ENCODE results near the gene FAM234A. TPM values are rescaled to one million over a fixed set of nuclear protein-coding genes. Genes with fewer than 3 reads are reported as not detected.

Gene FAM234A
- total and polyA plus RNA-seq, 2 donors (not counting 3 experiments of a cell fraction or from before 2014, with no cell fraction given), result 70.4 to 89.4 TPM

DNA sequence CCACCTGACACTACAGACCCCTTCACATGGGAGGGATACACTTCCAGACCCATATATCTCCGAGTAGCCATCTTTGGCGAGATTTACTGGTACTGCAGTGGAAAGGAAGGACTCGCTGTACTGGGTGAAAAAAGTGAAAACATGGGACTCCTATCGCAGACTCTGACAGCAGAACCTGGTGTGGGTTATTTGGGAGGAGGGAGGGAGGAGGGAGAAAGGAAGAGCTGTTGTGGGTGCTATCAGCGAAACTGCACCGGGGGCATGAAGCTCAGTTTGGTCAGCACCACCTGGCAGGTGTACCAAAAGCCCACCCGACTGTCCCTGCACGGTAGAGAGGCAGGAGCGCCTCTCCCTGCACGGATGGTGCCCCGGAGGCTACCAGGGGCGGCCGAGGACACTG lies 49.4 kb upstream of the FAM234A start:
- Histone ChIP-seq H3K4me3 (replicated peaks in 1 of 3; ENCODE audit: insufficient read depth in 1 of 3, low read depth in 1 of 3, low read length in 3 of 3) (no peak overlapping the region), H3K9ac (replicated peaks; ENCODE audit: extremely low read depth, insufficient read depth, low read length) (no peak overlapping the region), H3K4me1 (ENCODE audit: control insufficient read depth, extremely low read depth, insufficient read depth, low read length) (peaks cover 5% of the 10 kb centered on the region), H3K9me3 (replicated peaks; ENCODE audit: control insufficient read depth, insufficient read depth, low read length) (no peaks in the 10 kb centered on the region), H3K27ac (ENCODE audit: insufficient read depth, low read depth, low read length) (no peak overlapping the region), H3K4me2 (ENCODE audit: insufficient read depth, low read length) (no peak overlapping the region), H2AFZ (ENCODE audit: low read depth, low read length) (no peak overlapping the region), H3K9me1 (replicated peaks; ENCODE audit: control insufficient read depth, extremely low read depth, insufficient read depth, low read length) (no peaks in the 10 kb centered on the region), H4K20me1 (replicated peaks; ENCODE audit: control insufficient read depth, extremely low read depth, insufficient read depth, low read length) (no peaks in the 10 kb centered on the region), H3K27me3 (ENCODE audit: control insufficient read depth in 2 of 2, insufficient read depth in 2 of 2, low read length in 2 of 2) (no peaks in the 10 kb centered on the region), H3K79me2 (ENCODE audit: control insufficient read depth, insufficient read depth, low read length) (no peaks in the 10 kb centered on the region), H3K36me3 (ENCODE audit: control insufficient read depth in 2 of 2, extremely low read depth in 1 of 2, insufficient read depth in 2 of 2, low read length in 2 of 2) (peaks cover 12 to 21% of the 10 kb centered on the region in 2 experiments)
- dilution Hi-C loops (cut with MboI; ENCODE audit: extremely low pct_ligation_motif_present, low sequenced_read_pairs), result no loop called here
- ChIA-PET POLR2A (interaction anchor here (0.6 kb wide), 1 partner anchor 152 kb away, joined by 8 read pairs; no protein-coding TSS in a partner anchor), CTCF (interaction anchor here (1.7 kb wide), 1 partner anchor 78 kb away, joined by 4 read pairs; no protein-coding TSS in a partner anchor)
- FAIRE-seq, result no peak
- intact Hi-C loops (cut with micrococcal nuclease), result no loop called here
- no TSS peak for BruUV-seq (replicated peaks)
- TF ChIP-seq EZH2 (IDR thresholded peaks at IDR 0.05; ENCODE audit: borderline replicate concordance, low read depth, low read length, severe bottlenecking) (no peak), POLR2AphosphoS5 (IDR thresholded peaks at IDR 0.05; ENCODE audit: insufficient read depth, low read depth, low read length) (no peak), CTCF (IDR thresholded peaks at IDR 0.05; ENCODE audit: extremely low read depth in 1 of 2, insufficient read depth in 1 of 2, low read depth in 1 of 2, low read length in 2 of 2) (no peak), FOS (IDR thresholded peaks at IDR 0.05; ENCODE audit: borderline replicate concordance, insufficient read depth, low read length) (no peak)
- no peak for DNase-seq (ENCODE audit: low read depth, low spot score)

DNA sequence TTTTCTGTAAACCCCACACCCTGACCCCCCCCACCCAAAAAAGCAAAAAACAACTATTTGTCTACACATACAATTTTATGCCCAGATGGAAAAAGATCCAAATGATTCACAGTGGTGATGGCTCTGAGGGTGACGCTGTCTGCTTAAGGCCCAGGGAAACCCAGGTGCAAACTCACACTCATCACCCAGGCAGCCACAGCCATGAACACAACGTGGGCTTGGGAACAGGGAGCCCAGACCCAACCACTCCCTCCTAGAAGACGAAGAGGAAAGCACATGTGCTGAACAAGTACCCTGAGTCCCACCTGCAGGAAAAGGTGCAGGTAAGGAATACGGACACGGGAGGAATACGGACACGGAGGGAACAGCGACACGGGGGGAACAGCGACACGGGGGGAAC lies 48.9 kb upstream of the FAM234A start:
- no TSS peak for BruUV-seq (replicated peaks)
- FAIRE-seq, result no peak

More for the DNA sequence above, 48.9 kb upstream of the FAM234A start:
- Histone ChIP-seq H4K20me1 (replicated peaks; ENCODE audit: control insufficient read depth, extremely low read depth, insufficient read depth, low read length) (no peaks in the 10 kb centered on the region), H3K9ac (replicated peaks; ENCODE audit: extremely low read depth, insufficient read depth, low read length) (no peak overlapping the region), H3K9me1 (replicated peaks; ENCODE audit: control insufficient read depth, extremely low read depth, insufficient read depth, low read length) (no peaks in the 10 kb centered on the region), H3K36me3 (ENCODE audit: control insufficient read depth in 2 of 2, extremely low read depth in 1 of 2, insufficient read depth in 2 of 2, low read length in 2 of 2) (peaks cover 12 to 24% of the 10 kb centered on the region in 2 experiments), H3K4me2 (ENCODE audit: insufficient read depth, low read length) (no peak overlapping the region), H2AFZ (ENCODE audit: low read depth, low read length) (no peak overlapping the region), H3K4me3 (replicated peaks in 1 of 3; ENCODE audit: insufficient read depth in 1 of 3, low read depth in 1 of 3, low read length in 3 of 3) (no peak overlapping the region), H3K4me1 (ENCODE audit: control insufficient read depth, extremely low read depth, insufficient read depth, low read length) (peaks cover 5% of the 10 kb centered on the region), H3K27me3 (ENCODE audit: control insufficient read depth in 2 of 2, insufficient read depth in 2 of 2, low read length in 2 of 2) (no peaks in the 10 kb centered on the region), H3K79me2 (ENCODE audit: control insufficient read depth, insufficient read depth, low read length) (no peaks in the 10 kb centered on the region), H3K27ac (ENCODE audit: insufficient read depth, low read depth, low read length) (no peak overlapping the region), H3K9me3 (replicated peaks; ENCODE audit: control insufficient read depth, insufficient read depth, low read length) (no peaks in the 10 kb centered on the region)
- ChIA-PET CTCF (no interaction called here), POLR2A (no interaction called here)
- DNase-seq (ENCODE audit: low read depth, low spot score), result no peak
- TF ChIP-seq EZH2 (IDR thresholded peaks at IDR 0.05; ENCODE audit: borderline replicate concordance, low read depth, low read length, severe bottlenecking), result no peak
- TF ChIP-seq GATA2 (IDR thresholded peaks at IDR 0.05; ENCODE audit: insufficient read depth, insufficient read length, low read depth, low read length), result no peak
- TF ChIP-seq JUN (IDR thresholded peaks at IDR 0.05; ENCODE audit: borderline replicate concordance, insufficient read depth, insufficient read length, low read depth), result no peak
- TF ChIP-seq POLR2AphosphoS5 (IDR thresholded peaks at IDR 0.05; ENCODE audit: insufficient read depth, low read depth, low read length), result no peak
- no peak for TF ChIP-seq MYC (IDR thresholded peaks at IDR 0.05; ENCODE audit: low read depth, low read length)
- TF ChIP-seq MAX (IDR thresholded peaks at IDR 0.05; ENCODE audit: insufficient read depth, insufficient read length), result no peak
- dilution Hi-C loops (cut with MboI; ENCODE audit: extremely low pct_ligation_motif_present, low sequenced_read_pairs), result no loop called here
- intact Hi-C loops (cut with micrococcal nuclease), result no loop called here

Measured in endothelial cell of umbilical vein (primary cell).